Measurements from ENCODE around the gene DENND5B.

DENND5B gene

GRCh38 chr12:31339831-31340622 lies 250.9 kb downstream of the DENND5B start:
- no peak for TF ChIP-seq CTCF (IDR thresholded peaks at IDR 0.05; ENCODE audit: control insufficient read depth, insufficient read depth, low read depth, low read length, missing control alignments)
- DNase-seq (ENCODE audit: low read depth) = no peak

DNA sequence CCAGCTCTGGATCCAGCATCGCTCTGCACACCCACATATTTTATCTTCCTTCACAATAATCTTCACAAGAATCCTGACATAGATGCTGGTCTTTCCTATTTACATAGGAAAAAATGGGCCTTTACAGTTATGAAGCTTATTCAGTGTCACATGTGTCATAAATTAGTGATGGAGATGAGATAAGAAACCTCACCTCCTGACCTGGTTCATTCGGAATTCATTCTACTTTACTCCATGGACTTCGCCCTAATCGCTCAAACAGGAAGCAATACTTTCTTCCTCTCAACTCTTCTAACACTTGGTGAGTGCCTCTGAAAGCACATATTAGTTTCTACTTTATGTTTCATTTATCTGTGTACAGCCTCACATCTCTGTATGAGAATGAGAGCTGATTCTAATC lies 253.0 kb downstream of the DENND5B start:
- no peak overlapping the region for H3K4me3 ChIP-seq (ENCODE audit: control insufficient read depth, low read depth, low read length)
- DNase-seq (ENCODE audit: low read depth) = no peak
- no peak for TF ChIP-seq CTCF (IDR thresholded peaks at IDR 0.05; ENCODE audit: control insufficient read depth, insufficient read depth, low read depth, low read length, missing control alignments)

More at GRCh38 chr12:31339831-31340622, 250.9 kb downstream of the DENND5B start:
- no peak overlapping the region for H3K4me3 ChIP-seq (ENCODE audit: control insufficient read depth, low read depth, low read length)
